ENCODE results near the gene APC2.

The APC2 gene

DNA sequence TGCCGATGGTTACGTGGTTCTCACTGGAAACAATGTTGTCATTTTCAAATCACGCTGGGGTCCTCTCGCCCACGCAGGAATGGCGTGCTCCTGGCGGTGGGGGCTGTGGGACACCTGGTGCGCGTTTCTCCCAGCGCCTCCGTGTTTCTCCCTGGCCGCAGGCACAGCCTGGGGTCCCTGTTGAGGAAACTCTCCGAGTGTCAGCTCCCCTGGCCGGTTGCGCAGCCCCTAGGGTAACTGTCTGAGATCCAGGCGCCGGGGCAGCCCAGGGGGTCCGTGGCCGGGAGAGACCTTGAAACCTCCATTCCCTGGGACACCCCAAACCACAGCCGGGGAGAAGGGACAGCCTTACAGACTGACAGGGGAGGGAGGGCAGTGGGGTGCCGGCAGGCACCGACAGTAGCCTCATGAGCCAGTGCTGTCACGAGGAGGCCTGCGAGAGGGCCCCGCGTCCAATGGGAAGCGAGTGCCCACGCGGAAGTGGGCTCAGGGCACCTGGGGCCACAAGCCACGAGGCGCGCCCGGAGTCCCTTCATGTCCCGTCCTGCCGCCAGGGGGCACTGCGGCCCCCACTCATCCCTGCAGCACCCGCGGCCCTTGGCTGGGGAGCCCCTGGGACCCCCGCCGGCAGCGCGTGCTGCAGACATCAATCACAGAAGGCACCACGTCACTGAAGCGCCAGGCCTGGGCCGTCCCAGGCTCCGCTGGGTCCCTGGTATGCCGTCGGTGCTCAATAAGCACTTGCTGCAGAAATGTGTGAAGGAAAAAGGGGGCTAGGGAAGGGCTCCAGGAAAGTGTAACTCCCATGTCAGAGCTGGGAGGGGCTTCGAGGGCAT is 53.4 kb downstream of the APC2 start:
- H3K4me3 ChIP-seq (ENCODE audit: low read depth, low read length), result no peak overlapping the region
- TF ChIP-seq, protein P1, sequence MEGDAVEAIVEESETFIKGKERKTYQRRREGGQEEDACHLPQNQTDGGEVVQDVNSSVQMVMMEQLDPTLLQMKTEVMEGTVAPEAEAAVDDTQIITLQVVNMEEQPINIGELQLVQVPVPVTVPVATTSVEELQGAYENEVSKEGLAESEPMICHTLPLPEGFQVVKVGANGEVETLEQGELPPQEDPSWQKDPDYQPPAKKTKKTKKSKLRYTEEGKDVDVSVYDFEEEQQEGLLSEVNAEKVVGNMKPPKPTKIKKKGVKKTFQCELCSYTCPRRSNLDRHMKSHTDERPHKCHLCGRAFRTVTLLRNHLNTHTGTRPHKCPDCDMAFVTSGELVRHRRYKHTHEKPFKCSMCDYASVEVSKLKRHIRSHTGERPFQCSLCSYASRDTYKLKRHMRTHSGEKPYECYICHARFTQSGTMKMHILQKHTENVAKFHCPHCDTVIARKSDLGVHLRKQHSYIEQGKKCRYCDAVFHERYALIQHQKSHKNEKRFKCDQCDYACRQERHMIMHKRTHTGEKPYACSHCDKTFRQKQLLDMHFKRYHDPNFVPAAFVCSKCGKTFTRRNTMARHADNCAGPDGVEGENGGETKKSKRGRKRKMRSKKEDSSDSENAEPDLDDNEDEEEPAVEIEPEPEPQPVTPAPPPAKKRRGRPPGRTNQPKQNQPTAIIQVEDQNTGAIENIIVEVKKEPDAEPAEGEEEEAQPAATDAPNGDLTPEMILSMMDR (IDR thresholded peaks at IDR 0.05; ENCODE audit: low read depth, low read length), result peak; percentile 69

GRCh38 chr19:1503925-1504773 is 54.2 kb downstream of the APC2 start:
- TF ChIP-seq, protein P1 (IDR thresholded peaks at IDR 0.05; ENCODE audit: low read depth, low read length), result no peak
- H3K4me3 ChIP-seq (ENCODE audit: low read depth, low read length), result no peak overlapping the region

DNA sequence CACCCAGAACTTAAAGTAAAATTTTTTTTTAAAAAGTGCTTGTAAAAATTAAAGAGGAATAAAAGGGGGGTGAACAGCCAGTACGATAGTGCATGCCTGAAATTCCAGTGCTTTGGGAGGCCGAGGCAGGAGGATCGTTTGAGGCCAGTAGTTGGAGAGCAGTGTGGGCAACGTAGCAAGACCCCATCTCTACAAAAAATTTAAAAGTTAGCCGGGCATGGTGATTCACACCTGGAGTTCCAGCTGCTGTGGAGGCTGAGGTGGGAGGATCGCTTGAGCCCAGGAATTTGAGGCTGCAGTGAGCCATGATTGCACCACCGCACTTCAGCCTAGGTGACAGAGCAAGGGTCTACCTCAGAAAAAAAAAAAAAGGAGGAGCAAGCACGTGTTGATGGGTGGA is 55.1 kb downstream of the APC2 start:
- TF ChIP-seq, protein P1 (IDR thresholded peaks at IDR 0.05; ENCODE audit: low read depth, low read length), result no peak
- no peak overlapping the region for H3K4me3 ChIP-seq (ENCODE audit: low read depth, low read length)

- TF ChIP-seq, protein P1 (IDR thresholded peaks at IDR 0.05; ENCODE audit: low read depth, low read length), result no peak
- H3K4me3 ChIP-seq (ENCODE audit: low read depth, low read length), result no peak overlapping the region
These were observed 56.3 kb downstream of the APC2 start for GRCh38 chr19:1505991-1506881.

DNA sequence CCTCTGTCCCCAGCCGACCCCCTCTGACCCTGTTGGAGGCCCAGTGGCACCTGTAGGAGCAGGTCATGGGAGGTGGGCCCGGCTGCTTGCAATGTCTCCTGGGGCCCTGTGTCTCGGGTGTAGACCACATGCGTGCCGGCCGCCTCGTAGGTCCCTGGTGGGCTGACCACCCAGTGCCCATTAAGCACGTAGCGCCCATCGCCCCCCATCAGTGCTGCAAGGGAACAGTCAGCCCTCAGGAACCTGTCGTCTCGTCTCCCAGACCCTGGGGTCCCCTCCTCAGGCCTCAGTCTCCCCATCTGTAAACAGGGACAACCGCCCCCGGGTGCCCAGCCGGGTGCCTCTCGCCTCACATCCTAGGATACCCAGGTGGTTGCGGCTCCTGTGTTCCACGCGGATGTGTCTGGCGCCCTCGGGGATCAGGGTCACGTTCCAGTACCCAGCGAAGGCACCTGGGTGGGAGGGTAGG is 57.3 kb downstream of the APC2 start:
- H3K4me3 ChIP-seq (ENCODE audit: low read depth, low read length), result no peak overlapping the region
- TF ChIP-seq, protein P1 (IDR thresholded peaks at IDR 0.05; ENCODE audit: low read depth, low read length), result no peak

GRCh38 chr19:1507763-1508506 is 58.0 kb downstream of the APC2 start:
- TF ChIP-seq, protein P1 (IDR thresholded peaks at IDR 0.05; ENCODE audit: low read depth, low read length), result no peak
- peak overlapping the region; percentile 49 for H3K4me3 ChIP-seq (ENCODE audit: low read depth, low read length)
